PFSK-1 (cell line): ENCODE data around the gene FAM111A.

ENCODE experiments used
- FOXP2 ChIP-seq: optimal IDR thresholded peaks from 2 replicates; pipeline ENCODE3; 2011; ENCODE audit warnings: borderline replicate concordance, control low read depth, inconsistent platforms; ENCODE audit not compliant: insufficient read depth; ENCODE audit errors: extremely low read length, extremely low read depth
- POLR2AphosphoS5 ChIP-seq: IDR thresholded peaks from 2 replicates; pipeline ENCODE4 v1.6.1; 2012; ENCODE audit warnings: low read depth, mild to moderate bottlenecking, control low read depth, low read length, moderate library complexity
- SIN3A ChIP-seq: IDR thresholded peaks from 2 replicates; pipeline ENCODE4 v1.6.1; 2012; ENCODE audit warnings: mild to moderate bottlenecking, low read length, moderate library complexity, borderline replicate concordance; ENCODE audit not compliant: insufficient read depth
- TAF1 ChIP-seq: IDR thresholded peaks from 2 replicates; pipeline ENCODE4 v1.6.1; 2012; ENCODE audit warnings: low read length, control low read depth, borderline replicate concordance; ENCODE audit not compliant: insufficient read depth
- TF ChIP-seq, protein P1 (sequence below), 2 experiments: IDR thresholded peaks; 2 replicates each; pipeline versions ENCODE4 v1.6.1 to v1.8.0; 2011 to 2012; ENCODE audit warnings: low read depth in 2 of 2, low read length in 2 of 2, control low read depth in 1 of 2, inconsistent platforms in 1 of 2, mild to moderate bottlenecking in 1 of 2, moderate library complexity in 1 of 2; ENCODE audit not compliant: insufficient read depth in 1 of 2

DNA sequence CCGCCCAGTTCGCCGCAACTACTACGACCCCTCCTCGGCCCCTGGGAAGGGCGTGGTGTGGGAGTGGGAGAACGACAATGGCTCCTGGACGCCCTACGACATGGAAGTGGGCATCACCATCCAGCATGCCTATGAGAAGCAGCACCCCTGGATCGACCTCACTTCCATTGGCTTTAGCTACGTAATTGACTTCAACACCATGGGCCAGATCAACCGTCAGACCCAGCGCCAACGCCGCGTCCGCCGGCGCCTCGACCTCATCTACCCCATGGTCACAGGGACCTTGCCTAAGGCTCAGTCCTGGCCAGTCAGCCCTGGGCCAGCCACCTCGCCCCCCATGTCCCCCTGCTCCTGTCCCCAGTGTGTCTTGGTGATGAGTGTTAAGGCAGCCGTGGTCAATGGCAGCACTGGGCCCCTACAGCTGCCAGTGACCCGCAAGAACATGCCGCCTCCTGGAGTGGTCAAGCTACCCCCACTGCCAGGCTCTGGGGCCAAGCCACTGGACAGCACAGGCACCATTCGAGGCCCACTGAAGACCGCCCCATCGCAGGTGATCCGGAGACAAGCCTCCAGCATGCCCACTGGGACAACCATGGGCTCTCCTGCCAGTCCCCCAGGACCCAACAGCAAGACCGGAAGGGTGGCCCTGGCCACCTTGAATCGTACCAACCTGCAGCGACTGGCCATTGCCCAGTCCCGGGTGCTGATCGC is 39.2 kb downstream of the FAM111A start:
- no peak for TF ChIP-seq FOXP2
- TF ChIP-seq POLR2AphosphoS5: no peak
- TF ChIP-seq SIN3A: no peak
- TF ChIP-seq, protein P1, sequence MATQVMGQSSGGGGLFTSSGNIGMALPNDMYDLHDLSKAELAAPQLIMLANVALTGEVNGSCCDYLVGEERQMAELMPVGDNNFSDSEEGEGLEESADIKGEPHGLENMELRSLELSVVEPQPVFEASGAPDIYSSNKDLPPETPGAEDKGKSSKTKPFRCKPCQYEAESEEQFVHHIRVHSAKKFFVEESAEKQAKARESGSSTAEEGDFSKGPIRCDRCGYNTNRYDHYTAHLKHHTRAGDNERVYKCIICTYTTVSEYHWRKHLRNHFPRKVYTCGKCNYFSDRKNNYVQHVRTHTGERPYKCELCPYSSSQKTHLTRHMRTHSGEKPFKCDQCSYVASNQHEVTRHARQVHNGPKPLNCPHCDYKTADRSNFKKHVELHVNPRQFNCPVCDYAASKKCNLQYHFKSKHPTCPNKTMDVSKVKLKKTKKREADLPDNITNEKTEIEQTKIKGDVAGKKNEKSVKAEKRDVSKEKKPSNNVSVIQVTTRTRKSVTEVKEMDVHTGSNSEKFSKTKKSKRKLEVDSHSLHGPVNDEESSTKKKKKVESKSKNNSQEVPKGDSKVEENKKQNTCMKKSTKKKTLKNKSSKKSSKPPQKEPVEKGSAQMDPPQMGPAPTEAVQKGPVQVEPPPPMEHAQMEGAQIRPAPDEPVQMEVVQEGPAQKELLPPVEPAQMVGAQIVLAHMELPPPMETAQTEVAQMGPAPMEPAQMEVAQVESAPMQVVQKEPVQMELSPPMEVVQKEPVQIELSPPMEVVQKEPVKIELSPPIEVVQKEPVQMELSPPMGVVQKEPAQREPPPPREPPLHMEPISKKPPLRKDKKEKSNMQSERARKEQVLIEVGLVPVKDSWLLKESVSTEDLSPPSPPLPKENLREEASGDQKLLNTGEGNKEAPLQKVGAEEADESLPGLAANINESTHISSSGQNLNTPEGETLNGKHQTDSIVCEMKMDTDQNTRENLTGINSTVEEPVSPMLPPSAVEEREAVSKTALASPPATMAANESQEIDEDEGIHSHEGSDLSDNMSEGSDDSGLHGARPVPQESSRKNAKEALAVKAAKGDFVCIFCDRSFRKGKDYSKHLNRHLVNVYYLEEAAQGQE (IDR thresholded peaks at IDR 0.05; ENCODE audit: insufficient read depth in 1 of 2, low read depth in 2 of 2, low read length in 2 of 2): no peak
- no peak for TF ChIP-seq TAF1
